K562 (cell line): ENCODE data around the gene TOGARAM2. TPM values are rescaled to one million over a fixed set of nuclear protein-coding genes. Genes with fewer than 3 reads are reported as not detected.

Experiments
- ATAC-seq: fragments of 200-7000 bp; cut with Tn5 transposase; 3 replicates; pipeline ENCODE4 v1.9.1; 2020; ENCODE audit warnings: moderate library complexity
- BruUV-seq: library from RNA; stranded (reverse); fragments of 400-500 nt; replicated peaks from 2 replicates; lab custom pipeline; 2021; lab: Mats Ljungman, UMichigan
- CTCF ChIA-PET: fragments of 300-600 bp; formaldehyde crosslinking; extraction: SDS; loops from one replicate; lab custom pipeline; 2021; ENCODE audit warnings: low intra/inter-chr PET ratio; lab: Yijun Ruan, JAX
- POLR2A ChIA-PET: fragments of 300-600, 350-650 bp; sonication (Branson Sonifier 250); formaldehyde crosslinking; extraction: SDS; loops from one replicate; lab custom pipeline; 2021; ENCODE audit warnings: antibody characterized with exemption, inconsistent platforms; lab: Yijun Ruan, JAX
- DNase-seq, 4 experiments: peaks; one replicate each; pipeline versions ENCODE4 v3.0.0 to v3.0.0-alpha.2; 2011 to 2018; ENCODE audit warnings: low spot score in 3 of 4, mixed read lengths in 3 of 4; ENCODE audit errors: extremely low read depth in 1 of 4
- FAIRE-seq: peaks from 2 replicates; lab custom pipeline; 2011; peaks lifted over from hg19 to GRCh38; lab: Jason Lieb, UNC
- H2AFZ ChIP-seq: 2 replicates; pipeline ENCODE4 v1.6.0; 2011; ENCODE audit warnings: low read depth, low read length, control low read depth, inconsistent platforms
- H3K27ac ChIP-seq: fragments of 200-600 bp; 3 replicates; pipeline ENCODE4 v1.8.0; 2011; ENCODE audit warnings: low read depth, mild to moderate bottlenecking, control low read depth, inconsistent platforms, low read length, moderate library complexity, mixed read lengths; ENCODE audit errors: extremely low read depth
- H3K27me3 ChIP-seq, 2 experiments: fragments of 300-600 bp in 1 of 2; 2 replicates in 1 of 2; 3 replicates in 1 of 2; pipeline versions ENCODE4 v1.6.0 to v1.8.0; 2011; ENCODE audit warnings: inconsistent platforms in 2 of 2, low read length in 2 of 2, mild to moderate bottlenecking in 1 of 2, mixed read lengths in 1 of 2, moderate library complexity in 1 of 2; ENCODE audit not compliant: control insufficient read depth in 2 of 2, insufficient read depth in 2 of 2
- H3K36me3 ChIP-seq: fragments of 300-600 bp; 3 replicates; pipeline ENCODE4 v1.8.0; 2011; ENCODE audit warnings: mild to moderate bottlenecking, low read length, inconsistent platforms; ENCODE audit not compliant: control insufficient read depth, insufficient read depth
- H3K4me1 ChIP-seq, 2 experiments: fragments of 200-600 bp in 1 of 2; replicated peaks in 1 of 2; 2 replicates in 1 of 2; 3 replicates in 1 of 2; pipeline versions ENCODE4 v1.5.1 to v1.8.0; 2011; ENCODE audit warnings: inconsistent platforms in 2 of 2, low read length in 2 of 2, mild to moderate bottlenecking in 1 of 2, mixed read lengths in 1 of 2, moderate library complexity in 1 of 2; ENCODE audit not compliant: control insufficient read depth in 2 of 2, insufficient read depth in 2 of 2
- H3K4me2 ChIP-seq: 2 replicates; pipeline ENCODE4 v1.6.1; 2011; ENCODE audit warnings: low read length, control low read depth, inconsistent platforms, mixed read lengths; ENCODE audit not compliant: insufficient read depth
- H3K4me3 ChIP-seq: fragments of 200-600 bp; sonication (generic), shearing (Covaris generic); 2 replicates; pipeline ENCODE4 v1.5.1; 2016; ENCODE audit warnings: control low read depth, inconsistent platforms
- H3K79me2 ChIP-seq: fragments of 200-600 bp; 3 replicates; pipeline ENCODE4 v1.8.0; 2011; ENCODE audit warnings: low read length, inconsistent platforms; ENCODE audit not compliant: control insufficient read depth, insufficient read depth
- H3K9ac ChIP-seq, 2 experiments: 2 replicates each; pipeline versions ENCODE4 v1.6.0 to v1.6.1; 2011; ENCODE audit warnings: low read depth in 2 of 2, low read length in 2 of 2, control low read depth in 1 of 2, inconsistent platforms in 1 of 2, mild to moderate bottlenecking in 1 of 2, mixed read lengths in 1 of 2; ENCODE audit not compliant: insufficient read depth in 1 of 2
- H3K9me1 ChIP-seq: one replicate; pipeline ENCODE4 v1.6.0; 2011; ENCODE audit warnings: inconsistent platforms, mild to moderate bottlenecking, low read length, moderate library complexity; ENCODE audit not compliant: control insufficient read depth, insufficient read depth
- H3K9me3 ChIP-seq: replicated peaks from 2 replicates; pipeline ENCODE4 v1.5.1; 2011; ENCODE audit warnings: low read depth, low read length, inconsistent platforms; ENCODE audit not compliant: control insufficient read depth, insufficient read depth
- H4K20me1 ChIP-seq: replicated peaks from 2 replicates; pipeline ENCODE4 v1.6.1; 2011; ENCODE audit warnings: low read length, inconsistent platforms, mixed read lengths; ENCODE audit not compliant: control insufficient read depth, insufficient read depth
- ATF3 ChIP-seq, 2 experiments: fragments of 450-650 bp in 1 of 2; sonication (generic) in 1 of 2; formaldehyde crosslinking in 1 of 2; IDR thresholded peaks in 1 of 2; conservative IDR thresholded peaks in 1 of 2; 2 replicates each; pipeline versions ENCODE4 v1.6.1 to v1.8.1; 2016 to 2023; ENCODE audit warnings: mild to moderate bottlenecking in 2 of 2, moderate library complexity in 2 of 2, inconsistent platforms in 1 of 2, missing genetic modification reagents in 1 of 2
- CEBPB ChIP-seq: fragments of 450-650 bp; IDR thresholded peaks from 2 replicates; pipeline ENCODE4 v1.6.1; 2016; ENCODE audit warnings: missing genetic modification characterization, missing compliant biosample characterization
- CEBPG ChIP-seq, 3 experiments: fragments of 200-800 bp in 1 of 3; sonication (Bioruptor generic) in 1 of 3; sonication (generic) in 1 of 3; formaldehyde crosslinking in 1 of 3; IDR thresholded peaks in 2 of 3; conservative IDR thresholded peaks in 1 of 3; 2 replicates each; pipeline versions ENCODE4 v1.6.1 to v1.8.0; 2016 to 2022; ENCODE audit warnings: missing compliant biosample characterization in 2 of 3, missing genetic modification characterization in 2 of 3, mild to moderate bottlenecking in 1 of 3, missing genetic modification reagents in 1 of 3
- ETS2 ChIP-seq: IDR thresholded peaks from 2 replicates; pipeline ENCODE4 v1.6.1; 2016; ENCODE audit warnings: borderline replicate concordance, missing genetic modification characterization, mild to moderate bottlenecking, moderate library complexity, missing compliant biosample characterization; ENCODE audit not compliant: poor library complexity, severe bottlenecking
- WGBS: fragments of 100-300 bp; shearing (Covaris generic); methylation state at CpG from one replicate; pipeline ENCODE4 v1.1.6; 2016; ENCODE audit warnings: low coverage, mixed read lengths; ENCODE audit not compliant: insufficient coverage; ENCODE audit errors: missing lambda C conversion rate; 5-methylcytosine and 5-hydroxymethylcytosine counted together
- in situ Hi-C: fragments of 300-500 bp; cut with MboI; formaldehyde crosslinking; loops from 4 replicates; pipeline ENCODE4 v1.15.0; 2018; ENCODE audit warnings: inconsistent platforms, mixed read lengths
- intact Hi-C: fragments of 100-400 bp; cut with micrococcal nuclease; formaldehyde crosslinking; loops from 2 replicates; pipeline ENCODE4 v1.14.2; 2022
- polyA plus RNA-seq, 8 experiments: library from polyadenylated mRNA; depleted of rRNA in 4 of 8; stranded (reverse) in 5 of 8; unstranded in 3 of 8; fragments of >200 nt; fragmentation: Nextera tagmentation in 2 of 8; fragmentation: Illumina TruSeq in 1 of 8; extraction: Ambion mirVana in 2 of 8; extraction: Trizol in 1 of 8; gene quantifications; 2 replicates each; pipeline versions ENCODE4 v1.2.1 to v1.2.3, GENCODE V29; 2011 to 2014; ENCODE audit warnings: inconsistent platforms in 1 of 8, missing spikeins in 1 of 8
- total RNA-seq, 7 experiments: library from RNA; depleted of rRNA in 6 of 7; stranded (reverse); fragments of >200 nt in 6 of 7; fragmentation: Illumina TruSeq in 2 of 7; extraction: Trizol in 2 of 7; gene quantifications; 2 replicates each; pipeline versions ENCODE4 v1.2.1 to v1.2.3, GENCODE V29; 2011 to 2021; ENCODE audit warnings: low replicate concordance in 1 of 7

TOGARAM2 gene
- total and polyA plus RNA-seq, 9 of the 15 experiments (the other 6 are each of a cell fraction or from before 2014, with no cell fraction given), result not detected

- ChIA-PET CTCF (no interaction called here), POLR2A (interaction anchor here (0.9 to 1.7 kb wide), 2 partner anchors 10 kb away, joined by 3 to 5 read pairs; no protein-coding TSS in a partner anchor)
- WGBS, result 6% methylated on average over 20 of the region's 20 CpGs
- H3K4me2 ChIP-seq, result no peak overlapping the region
- intact Hi-C loops, result no loop called here
- peaks cover 29 to 74% of the 10 kb centered on the region in 2 experiments; a peak in 4 of 5 replicates for H3K27me3 ChIP-seq
- peak; percentile 79 for TF ChIP-seq CEBPB
- 0 out of 2 replicates have a peak, but pooled peaks have one; percentile 14 for TF ChIP-seq CEBPG (CRISPR knock-in tag; IDR thresholded peaks at IDR 0.05)
- TF ChIP-seq CEBPG (tag; conservative IDR thresholded peaks at IDR 0.05 in 1 of 2, IDR thresholded peaks at IDR 0.05 in 1 of 2), result peak; percentile 75 to 84
- TF ChIP-seq ATF3 (IDR thresholded peaks at IDR 0.05), result peak; percentile 60
- TF ChIP-seq ATF3 (CRISPR knock-in tag; conservative IDR thresholded peaks at IDR 0.05), result no peak
- TF ChIP-seq ETS2 (tag), result no peak
- no peaks in the 10 kb centered on the region for H3K36me3 ChIP-seq
- no peak overlapping the region for H3K9ac ChIP-seq
- FAIRE-seq (no peak), DNase-seq (no peak), ATAC-seq (no peak)
- no peaks in the 10 kb centered on the region for H4K20me1 ChIP-seq
- H2AFZ ChIP-seq, result no peak overlapping the region
- H3K9me3 ChIP-seq, result no peaks in the 10 kb centered on the region
- H3K9me1 ChIP-seq, result peaks cover 3% of the 10 kb centered on the region
- no peaks in the 10 kb centered on the region for H3K79me2 ChIP-seq
- H3K27ac ChIP-seq, result no peak overlapping the region
- in situ Hi-C loops, result no loop called here
- H3K4me3 ChIP-seq, result no peak overlapping the region
- no peaks in the 10 kb centered on the region for H3K4me1 ChIP-seq
- no TSS peak for BruUV-seq
Measured at GRCh38 chr2:29063646-29064345, 82.7 kb downstream of the TOGARAM2 start.
